GM19395 (cell line): ENCODE data around the gene ZC3H12D.
"Not testable (repeated sequence)": the region's sequence is repeated elsewhere in the genome, so short reads cannot be mapped to it uniquely, and the experiment has no call there.

ENCODE experiments used
- ATAC-seq: cut with Tn5 transposase; IDR thresholded peaks from one replicate; pipeline ENCODE4 v1.9.1; 2021; ENCODE audit warnings: mild to moderate bottlenecking, moderate library complexity; ENCODE audit not compliant: unreplicated experiment

ZC3H12D gene

DNA sequence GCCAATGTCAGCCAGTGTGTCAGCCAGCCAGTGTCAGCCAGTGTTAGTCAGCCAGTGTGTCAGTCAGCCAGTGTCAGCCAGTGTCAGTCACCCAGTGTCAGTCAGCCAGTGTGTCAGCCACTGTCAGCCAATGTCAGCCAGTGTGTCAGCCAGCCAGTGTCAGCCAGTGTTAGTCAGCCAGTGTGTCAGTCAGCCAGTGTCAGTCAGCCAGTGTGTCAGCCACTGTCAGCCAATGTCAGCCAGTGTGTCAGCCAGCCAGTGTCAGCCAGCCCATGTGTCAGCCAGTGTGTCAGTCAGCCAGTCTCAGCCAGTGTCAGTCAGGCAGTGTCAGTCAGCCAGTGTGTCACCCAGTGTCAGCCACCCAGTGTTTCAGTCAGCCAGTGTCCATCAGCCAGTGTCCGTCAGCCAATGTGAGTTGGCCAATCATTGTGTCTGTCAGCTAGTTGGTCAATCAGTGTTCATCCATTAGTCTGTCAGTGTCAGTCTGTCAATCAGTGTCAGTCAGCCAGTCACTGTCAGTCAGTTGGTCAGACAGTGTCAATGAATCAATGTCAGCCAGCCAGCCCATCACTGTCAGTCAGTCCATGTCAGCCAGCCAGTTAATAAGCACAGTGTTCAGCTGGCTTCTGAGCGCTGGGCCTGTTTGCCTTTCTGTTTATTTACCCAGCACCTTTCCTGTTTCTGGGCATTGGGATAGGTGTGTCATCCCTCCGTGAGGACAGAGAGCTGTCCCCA lies 40.3 kb downstream of the ZC3H12D start:
- not testable (repeated sequence) for ATAC-seq

DNA sequence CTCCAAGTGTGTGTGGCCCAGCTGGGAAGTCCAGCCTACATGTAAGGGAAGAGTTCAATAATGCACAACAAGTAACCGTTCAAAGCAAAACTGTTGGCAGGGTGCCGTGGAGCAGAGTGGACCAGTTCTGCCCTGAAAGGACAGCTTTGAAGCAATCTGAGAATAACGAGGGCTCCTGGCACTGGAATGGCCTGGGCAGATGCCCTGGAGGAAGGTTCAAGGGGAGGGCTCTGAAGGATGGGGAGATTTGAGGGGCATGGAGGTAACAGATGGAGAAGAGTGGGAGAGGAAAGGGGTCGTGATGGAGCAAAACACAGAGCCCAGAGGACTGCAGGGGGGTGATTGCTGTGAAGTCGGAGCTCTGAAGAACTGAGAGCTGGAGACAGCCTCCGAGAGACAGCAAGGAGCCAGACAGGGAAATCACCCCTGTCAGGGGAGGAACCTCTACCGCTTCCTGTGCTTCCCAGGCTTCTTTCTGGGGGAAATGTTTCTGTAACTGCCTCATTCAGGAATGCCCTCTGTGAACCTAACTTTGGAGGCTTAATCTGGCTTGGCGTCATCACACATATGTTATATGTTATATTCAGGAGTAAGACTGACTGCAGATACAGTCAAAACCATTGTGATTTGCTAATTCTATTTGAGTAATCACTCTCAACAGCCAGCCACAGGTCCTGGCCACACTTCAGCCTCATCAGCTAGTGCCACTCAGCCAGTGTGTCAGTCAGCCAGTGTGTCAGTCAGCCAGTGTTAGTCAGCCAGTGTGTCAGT lies 41.2 kb downstream of the ZC3H12D start:
- ATAC-seq = no peak

DNA sequence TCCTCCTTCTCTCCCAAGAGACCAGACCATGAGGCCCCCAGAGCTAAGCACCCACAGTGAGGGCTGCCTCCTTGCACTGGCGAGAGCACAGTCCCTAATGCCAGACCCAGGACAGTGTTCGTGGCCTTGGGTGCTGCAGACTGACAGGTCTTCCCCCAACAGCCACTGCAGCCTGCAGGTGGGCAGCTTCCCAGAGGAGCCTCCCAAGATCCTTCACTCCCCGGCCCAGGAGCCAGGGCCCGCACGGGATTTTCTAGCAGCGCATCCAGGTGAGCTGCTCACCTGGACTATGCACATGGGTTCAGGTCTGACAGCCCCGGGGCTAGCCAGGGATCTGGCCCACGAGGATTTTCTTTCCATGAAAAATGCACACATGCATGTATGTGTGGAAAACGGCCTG lies 43.1 kb downstream of the ZC3H12D start:
- ATAC-seq = no peak

DNA sequence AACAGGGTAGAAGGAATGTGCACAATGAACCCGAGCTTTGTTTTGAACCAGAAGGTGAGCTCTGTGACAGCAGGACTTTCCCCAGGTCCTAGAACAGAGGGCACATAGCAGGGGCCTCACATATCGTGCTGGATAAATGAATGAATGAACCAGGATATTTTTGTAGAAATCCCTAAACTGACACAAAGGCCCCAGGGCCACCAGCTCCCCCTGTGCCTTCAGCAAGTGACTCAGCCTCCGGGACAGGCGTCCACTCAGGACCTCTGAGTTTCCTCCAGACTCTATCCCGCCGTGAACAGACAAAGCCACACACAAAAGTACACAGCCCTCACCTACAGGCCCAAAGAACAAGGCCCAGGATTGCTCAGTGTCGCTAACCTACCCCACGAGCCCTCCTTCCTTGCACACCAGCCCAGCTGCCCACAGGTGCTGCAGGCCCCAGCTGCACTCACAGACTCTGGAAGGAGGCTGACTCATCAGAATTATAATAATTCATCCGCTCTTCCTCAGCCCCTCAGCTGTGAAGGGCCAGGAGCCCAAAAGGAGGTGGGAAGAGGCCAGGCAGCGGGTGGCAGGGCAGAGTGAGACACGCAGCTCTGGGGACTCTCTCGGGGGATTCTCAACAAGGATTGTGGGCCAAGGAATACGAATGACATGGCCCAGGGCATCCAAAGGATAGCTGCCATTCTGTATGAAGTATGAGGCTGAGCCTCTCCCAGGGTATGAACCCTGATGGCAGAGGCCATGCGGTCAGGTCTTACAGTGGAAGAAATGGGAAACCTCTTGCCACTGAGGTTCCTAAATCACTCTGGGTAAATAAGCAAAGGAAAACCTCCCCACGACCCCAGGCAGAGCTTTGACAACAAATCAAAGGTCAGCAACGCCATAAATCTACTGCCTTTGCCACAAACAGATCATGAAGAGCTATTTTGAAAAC lies 43.8 kb downstream of the ZC3H12D start:
- ATAC-seq = no peak

DNA sequence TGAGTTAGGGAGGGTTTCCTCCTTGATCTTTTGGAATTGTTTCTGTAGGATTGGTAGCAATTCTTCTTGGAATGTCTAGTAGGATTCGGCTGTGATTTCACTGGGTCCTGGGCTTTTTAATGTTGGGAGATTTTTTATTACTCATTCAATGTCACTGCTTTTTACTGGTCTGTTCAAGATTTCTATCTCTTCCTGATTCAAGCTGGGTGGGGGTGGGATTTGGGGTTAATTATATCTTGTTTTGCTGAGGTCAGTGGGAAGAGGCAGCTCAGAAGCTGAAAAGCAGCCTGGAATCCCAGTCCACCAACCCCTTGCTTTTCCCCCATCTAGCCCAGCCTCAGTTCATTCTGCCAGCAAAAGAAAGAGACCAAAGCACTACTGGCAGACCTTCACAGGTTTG lies 45.2 kb downstream of the ZC3H12D start:
- ATAC-seq = no peak

DNA sequence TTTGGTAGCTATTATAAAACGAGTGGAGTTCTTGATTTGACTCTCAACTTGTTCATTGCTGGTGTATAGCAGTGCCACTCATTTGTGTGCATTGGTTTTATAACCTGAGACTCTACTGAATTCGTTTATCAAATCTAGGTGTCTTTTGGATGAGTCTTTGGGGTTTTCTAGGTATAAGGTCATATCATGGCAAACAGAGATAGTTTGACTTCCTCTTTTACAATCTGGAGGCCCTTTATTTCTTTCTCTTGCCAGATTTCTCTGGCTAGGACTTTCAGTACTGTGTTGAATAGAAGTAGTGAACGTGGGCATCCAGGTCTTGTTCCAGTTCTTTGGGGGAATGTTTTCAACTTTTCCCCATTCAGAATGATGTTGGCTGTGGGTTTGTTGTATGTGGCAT lies 46.0 kb downstream of the ZC3H12D start:
- peak; percentile 83 for ATAC-seq

DNA sequence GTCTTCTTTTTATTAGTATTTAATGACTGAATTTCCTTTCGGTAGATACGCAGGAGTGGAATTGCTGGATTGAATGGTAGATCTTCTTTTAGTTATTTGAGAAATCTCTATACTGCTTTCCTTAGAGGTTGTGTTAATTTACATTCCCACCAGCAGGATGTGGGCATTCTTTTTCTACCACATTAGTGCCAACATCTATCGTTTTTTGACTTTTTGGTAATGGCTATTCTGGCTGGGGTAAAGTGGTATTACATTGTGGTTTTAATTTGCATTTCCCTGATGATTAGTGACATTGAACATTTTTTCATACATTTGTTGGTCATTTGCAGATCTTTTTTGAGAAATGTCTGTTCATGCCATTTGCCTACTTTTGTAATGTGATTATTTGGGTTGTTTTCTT lies 47.6 kb downstream of the ZC3H12D start:
- no peak for ATAC-seq

DNA sequence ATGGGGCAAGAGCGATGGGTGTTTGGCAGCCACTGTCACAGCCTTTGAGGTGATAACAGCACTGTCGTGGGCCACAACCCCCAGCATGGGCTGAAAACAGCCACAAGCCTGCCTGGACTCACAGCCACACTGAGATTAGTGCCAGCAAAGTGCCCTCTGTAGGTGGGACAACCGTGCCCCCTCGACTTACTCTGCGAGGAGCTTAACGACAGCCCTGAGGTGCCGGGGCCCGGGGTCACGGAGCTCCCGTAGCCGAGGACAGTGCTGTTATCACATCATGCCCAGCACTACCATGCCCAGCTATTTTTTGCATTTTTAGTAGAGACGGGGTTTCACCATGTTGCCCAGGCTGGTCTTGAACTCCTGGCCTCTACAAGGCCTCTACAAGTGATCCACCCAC lies 48.2 kb downstream of the ZC3H12D start:
- ATAC-seq = no peak

DNA sequence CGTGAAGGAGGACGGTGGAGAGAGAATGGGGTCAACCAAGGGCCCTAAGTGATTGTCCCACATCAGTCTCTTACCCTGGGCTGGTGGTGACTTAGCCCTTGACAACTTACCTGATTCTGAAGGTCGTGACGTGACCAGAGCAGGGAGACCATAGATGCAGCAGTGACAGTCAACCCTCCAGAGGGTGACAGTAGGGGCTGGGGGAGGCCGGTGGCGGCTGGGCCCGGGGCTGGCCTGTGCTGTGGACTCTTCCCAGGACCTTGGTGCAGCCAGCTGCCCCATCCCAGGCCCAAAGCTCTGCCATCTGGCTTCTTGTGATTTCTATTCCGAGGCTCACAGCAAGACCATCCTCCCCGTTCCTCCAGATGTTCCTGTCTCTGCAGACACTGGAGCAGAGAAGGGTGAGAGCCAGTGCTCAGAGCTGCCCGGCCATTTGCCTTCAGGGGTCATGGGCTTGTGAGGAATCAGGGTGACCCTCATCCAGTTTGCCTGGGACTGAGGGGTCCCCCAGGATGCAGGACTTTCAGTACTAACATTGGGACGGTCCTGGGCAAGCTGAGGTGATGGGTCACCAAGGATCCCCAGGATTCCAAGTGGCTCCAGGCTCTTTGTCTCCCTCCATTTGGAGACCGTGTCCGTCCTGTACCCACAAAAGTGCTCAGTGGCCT lies 48.8 kb downstream of the ZC3H12D start:
- ATAC-seq = no peak

DNA sequence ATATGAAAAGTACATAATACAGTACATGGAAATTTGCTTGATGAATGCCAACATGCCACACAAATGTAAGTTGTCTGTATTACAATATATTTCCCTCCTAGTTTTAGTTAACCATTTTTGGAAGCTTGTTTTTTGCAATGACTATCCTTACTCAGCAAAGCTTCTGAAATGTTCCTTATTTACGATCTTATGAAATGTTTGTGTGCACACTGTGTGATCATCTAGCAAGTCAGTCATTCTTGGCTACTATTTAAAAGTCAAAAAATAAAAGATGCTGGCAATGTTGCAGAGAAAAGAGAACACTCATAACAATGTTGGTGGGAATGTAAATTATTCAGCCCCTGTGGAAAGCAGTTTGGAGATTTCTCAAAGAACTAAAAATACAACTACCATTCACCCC lies 50.9 kb downstream of the ZC3H12D start:
- no peak for ATAC-seq

DNA sequence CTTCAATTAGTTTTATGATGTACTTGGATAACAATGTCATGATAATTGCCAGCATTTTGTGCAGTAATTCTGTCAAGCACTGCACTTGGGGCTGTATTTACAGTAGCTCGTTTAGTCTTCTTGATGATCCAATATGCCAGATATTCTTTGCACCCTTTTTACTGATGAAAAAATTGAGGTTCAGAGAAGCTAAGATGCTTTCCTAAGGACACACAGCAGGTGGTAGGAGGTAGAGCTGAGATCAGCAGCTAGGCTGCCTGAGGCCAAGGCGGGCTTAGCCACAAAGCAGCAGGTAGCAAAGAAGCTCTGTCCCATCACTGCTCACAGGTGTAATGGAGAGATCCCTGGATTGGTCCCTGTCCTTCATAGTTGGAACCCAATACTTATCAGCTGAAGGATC lies 51.4 kb downstream of the ZC3H12D start:
- no peak for ATAC-seq

DNA sequence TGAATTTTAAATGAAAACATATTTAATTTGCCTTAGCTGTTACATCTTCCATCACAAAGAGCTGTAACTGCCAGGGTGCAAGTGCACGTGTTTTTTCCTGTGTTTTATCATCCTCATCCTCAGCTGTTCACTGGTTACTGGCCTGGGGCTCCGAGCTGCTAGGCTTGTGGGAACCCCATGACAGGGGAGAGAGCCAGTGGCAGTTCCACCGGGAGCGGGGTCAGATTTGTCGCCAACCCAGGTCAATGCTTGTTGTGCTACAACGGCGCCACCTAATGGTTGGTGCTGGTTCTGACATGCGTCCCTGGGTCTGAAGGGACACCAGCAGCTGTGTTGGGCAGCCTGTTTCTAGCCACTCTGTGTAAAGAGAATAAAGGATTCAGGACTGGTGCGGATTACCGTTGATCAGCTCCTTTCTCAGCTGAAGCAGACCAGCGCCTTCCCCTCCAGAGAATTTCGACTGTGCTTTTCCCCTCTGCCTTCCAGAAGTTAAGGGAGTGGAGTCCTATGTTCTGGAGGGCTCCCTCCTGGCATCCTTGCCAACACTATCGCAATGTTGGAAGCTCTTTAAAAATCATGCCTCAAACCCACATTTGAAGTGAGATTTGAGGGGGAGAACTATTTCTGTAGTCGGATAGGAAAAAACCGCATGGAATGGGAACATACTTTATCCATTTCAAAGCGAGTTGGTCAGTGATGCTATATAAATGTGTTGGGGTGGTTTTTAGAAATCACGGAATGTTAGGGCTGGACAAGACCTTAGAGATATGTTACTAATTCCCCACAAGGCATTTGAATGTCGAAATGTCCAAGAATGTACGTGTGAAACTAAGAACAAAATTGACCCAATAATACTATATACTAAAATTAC lies 52.7 kb downstream of the ZC3H12D start:
- peak; percentile 89 for ATAC-seq

DNA sequence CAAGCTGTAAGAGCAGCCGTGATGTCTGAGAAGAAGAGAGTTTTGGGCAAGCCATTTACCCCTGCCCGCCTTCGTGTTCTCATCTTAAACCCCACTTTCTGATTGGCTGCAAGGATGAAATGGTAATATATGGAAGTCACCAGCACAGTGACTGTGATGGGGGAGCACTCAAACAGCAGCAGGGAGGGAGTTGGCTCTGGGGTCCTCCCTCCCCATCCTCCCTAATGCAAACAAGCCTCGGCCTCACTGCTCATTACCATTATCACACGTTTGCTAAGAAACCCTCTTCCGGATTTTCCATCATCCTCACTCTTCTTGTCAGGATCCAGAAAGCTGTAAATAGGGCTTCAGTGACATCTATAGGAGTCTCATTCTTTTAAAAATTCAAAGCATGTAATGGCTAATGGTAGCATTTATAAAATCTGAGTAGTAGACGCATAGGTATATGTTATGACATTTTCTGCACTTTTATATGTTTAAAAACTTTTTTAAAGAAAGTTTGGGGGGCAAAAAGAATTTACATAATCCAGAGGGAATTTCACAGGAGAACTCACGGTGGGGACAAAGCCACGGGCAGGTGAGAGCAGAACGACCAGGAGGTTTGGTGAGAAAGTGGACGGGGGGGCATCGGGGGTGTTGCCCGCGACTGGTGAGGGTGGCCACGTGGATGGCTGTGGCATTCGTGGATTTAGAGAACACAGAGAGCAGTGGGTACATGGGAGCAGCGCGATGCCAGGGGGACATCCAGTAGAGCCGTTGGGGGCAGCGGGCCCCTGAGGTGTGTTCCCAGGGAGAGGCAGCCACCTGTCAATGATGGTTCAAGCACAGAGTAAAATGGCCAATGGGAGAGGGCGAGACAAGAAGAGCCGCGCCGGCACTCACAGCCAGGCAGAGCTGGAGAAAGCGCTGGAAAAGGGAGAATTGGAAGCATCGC lies 55.1 kb downstream of the ZC3H12D start:
- no peak for ATAC-seq

DNA sequence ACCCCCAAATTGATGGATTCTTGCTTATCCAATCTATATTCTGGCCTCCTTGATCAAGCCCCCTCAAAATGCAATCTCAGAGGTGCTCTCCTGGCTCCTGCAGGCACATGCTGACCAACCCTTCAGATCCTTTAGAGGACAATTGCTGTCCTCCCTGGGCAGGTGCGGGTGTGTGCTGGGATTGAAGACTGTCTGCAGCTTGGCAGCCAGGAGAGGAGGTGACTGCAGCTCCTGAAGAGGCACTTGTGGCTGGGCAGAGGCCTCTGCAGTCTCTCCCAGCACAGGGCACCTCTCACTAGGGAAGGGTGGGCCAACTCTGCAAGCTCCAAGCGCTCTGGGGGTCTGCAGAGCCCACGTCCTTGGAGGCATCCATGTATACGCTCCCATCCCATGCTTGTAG lies 56.2 kb downstream of the ZC3H12D start:
- ATAC-seq = no peak

DNA sequence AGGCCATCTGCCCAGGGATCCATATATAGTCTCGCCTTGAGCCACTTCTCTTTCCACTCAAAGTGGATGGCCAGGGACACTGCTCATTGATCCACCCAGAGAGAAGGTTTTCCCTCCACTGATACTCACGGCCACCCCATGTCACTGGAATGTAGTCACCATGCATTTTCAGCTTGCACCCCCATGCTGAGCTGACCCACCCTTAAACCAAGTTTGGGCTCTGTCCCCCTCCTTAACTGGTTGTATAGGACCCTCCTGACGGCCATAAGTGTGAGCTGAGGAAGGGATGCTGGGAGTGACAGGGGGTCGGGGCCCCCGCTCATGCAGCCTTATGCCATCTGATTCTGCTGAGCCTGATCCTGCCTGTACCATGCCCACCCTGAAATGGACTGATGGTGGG lies 59.1 kb downstream of the ZC3H12D start:
- ATAC-seq = no peak

DNA sequence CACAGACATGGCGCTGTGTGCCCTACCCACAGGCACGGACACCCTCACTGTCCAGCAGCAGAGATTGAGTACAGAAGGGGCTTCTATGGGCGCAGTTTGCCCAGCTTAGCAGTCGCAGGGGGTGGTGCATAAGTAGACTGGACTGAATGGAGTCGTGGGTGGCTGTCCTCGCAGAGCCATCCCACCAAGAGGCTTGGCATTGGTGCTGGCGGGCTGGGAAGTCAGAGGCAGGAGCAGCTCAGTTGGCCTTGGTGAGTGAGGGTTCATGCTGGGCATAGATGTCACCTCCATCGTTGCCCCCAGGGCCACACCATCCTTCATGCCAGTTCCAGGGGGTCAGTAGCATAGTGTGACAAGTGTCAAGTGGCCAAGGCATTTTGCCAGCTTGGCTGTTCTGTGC lies 59.6 kb downstream of the ZC3H12D start:
- no peak for ATAC-seq

DNA sequence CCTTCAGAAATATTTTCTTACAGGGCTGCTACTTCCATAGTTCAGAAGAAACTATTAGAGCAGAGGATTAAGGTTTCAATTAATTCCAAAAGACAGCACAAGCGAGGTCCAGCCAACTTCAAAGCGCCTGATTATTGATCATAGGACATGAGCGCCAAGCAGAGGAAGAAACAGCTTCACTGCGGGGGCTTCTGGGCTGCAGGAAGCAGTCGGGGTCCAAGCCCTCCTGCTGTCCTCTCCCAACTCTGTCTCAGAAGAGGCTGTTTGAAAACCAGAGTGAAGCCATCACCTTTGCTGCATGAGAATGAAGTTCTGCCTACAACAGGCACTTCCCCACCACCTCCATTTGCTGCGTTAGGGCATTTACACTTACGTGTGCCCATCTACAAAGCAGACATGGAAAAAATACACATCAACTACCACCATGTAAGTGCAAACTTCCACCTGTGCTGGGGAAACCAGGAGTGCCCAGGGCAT lies 60.8 kb downstream of the ZC3H12D start:
- no peak for ATAC-seq

DNA sequence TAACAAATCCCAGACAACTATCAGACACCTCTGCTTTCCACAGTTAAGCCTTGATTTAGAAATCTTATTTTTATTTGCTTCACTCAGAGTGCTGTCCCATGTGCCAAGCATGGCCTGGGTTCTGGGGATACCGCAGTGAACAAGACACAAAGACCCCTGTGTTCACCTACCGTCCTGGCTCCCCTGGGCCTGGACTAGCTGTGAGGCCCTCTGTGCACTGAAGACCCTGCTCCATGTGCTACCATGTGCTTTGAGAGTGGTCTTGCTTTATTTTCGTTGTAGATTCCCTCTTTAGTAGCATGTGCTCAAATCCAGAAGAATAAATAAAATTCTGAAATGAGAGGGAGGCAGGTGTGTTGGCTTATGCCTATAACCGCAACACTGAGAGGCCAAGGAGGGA lies 62.2 kb downstream of the ZC3H12D start:
- no peak for ATAC-seq

DNA sequence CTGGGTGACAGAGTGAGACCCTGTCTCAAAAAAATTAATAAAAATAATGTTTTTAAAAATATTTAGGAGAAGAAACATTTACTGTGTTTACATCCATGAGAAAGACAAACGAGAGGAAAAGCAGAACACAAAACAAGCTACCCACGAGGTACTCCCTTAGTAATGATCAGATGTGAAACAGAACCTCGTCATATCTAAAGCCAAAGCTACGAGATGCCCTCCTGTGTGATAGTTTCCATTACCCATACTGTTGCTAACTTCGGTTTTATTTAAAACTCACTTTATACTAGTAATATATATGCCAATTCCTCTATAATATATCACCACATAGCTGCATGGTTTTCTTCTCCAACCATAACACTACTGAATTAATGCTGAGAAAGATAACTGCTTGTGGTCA lies 63.7 kb downstream of the ZC3H12D start:
- no peak for ATAC-seq
